Mammary epithelial cell (primary cell): ENCODE results near the gene DMXL2.

Experiments used
- CTCF ChIP-seq, 2 donors: IDR thresholded peaks in 1 of 2; conservative IDR thresholded peaks in 1 of 2; 2 replicates each; pipeline ENCODE4 v1.5.1; 2011 to 2012; ENCODE audit warnings: inconsistent platforms in 2 of 2, low read length in 2 of 2, mild to moderate bottlenecking in 2 of 2, control low read depth in 1 of 2, low read depth in 1 of 2; ENCODE audit not compliant: insufficient read depth in 1 of 2; ENCODE audit errors: extremely low read depth in 1 of 2
- EZH2 ChIP-seq: IDR thresholded peaks from 2 replicates; pipeline ENCODE4 v1.6.1; 2012; ENCODE audit warnings: low read length, inconsistent platforms, borderline replicate concordance

GRCh38 chr15:51668446-51668845, 45.9 kb upstream of the DMXL2 start:
- TF ChIP-seq CTCF (conservative IDR thresholded peaks at IDR 0.05 in 1 of 2, IDR thresholded peaks at IDR 0.05 in 1 of 2; ENCODE audit: extremely low read depth in 1 of 2, insufficient read depth in 1 of 2, low read depth in 1 of 2, low read length in 2 of 2) (no peak), EZH2 (no peak)
